SK-N-SH (cell line): ENCODE data around the gene FOXI1. TPM values are rescaled to one million over a fixed set of nuclear protein-coding genes. Genes with fewer than 3 reads are reported as not detected.

Experiments used
- CTCF ChIA-PET: fragments of 300-600, 350-600 bp; formaldehyde crosslinking; extraction: SDS; loops from one replicate; lab custom pipeline; 2021; lab: Yijun Ruan, JAX
- POLR2A ChIA-PET: fragments of 350-600 bp; sonication (Branson Sonifier 250); formaldehyde crosslinking; extraction: SDS; loops from one replicate; lab custom pipeline; 2020; ENCODE audit warnings: antibody characterized with exemption, inconsistent platforms; lab: Yijun Ruan, JAX
- DNase-seq: peaks from one replicate; pipeline ENCODE4 v3.0.0; 2012
- H2AFZ ChIP-seq: fragments of 200-600 bp; sonication (generic); 2 replicates; pipeline ENCODE4 v1.8.1; 2016; ENCODE audit warnings: antibody characterized with exemption, mild to moderate bottlenecking, low read depth
- H3F3A ChIP-seq: fragments of 200-600 bp; sonication (generic); replicated peaks from 2 replicates; pipeline ENCODE3; 2016; ENCODE audit warnings: antibody characterized with exemption, mild to moderate bottlenecking; ENCODE audit not compliant: insufficient read depth
- H3K27ac ChIP-seq, 2 experiments: fragments of 200-500 bp in 1 of 2; fragments of 200-600 bp in 1 of 2; sonication (Bioruptor generic) in 1 of 2; sonication (generic), shearing (Covaris generic) in 1 of 2; 2 replicates each; pipeline versions ENCODE4 v1.5.1 to v1.6.1; 2014 to 2016; ENCODE audit warnings: low read depth in 2 of 2, inconsistent platforms in 1 of 2, low read length in 1 of 2, mild to moderate bottlenecking in 1 of 2, mixed read lengths in 1 of 2
- H3K27me3 ChIP-seq: fragments of 200-600 bp; sonication (generic), shearing (Covaris generic); 2 replicates; pipeline ENCODE4 v1.6.1; 2016; ENCODE audit warnings: mixed run types; ENCODE audit not compliant: insufficient read depth
- H3K36me3 ChIP-seq, 2 experiments: fragments of 200-500 bp in 1 of 2; fragments of 200-600 bp in 1 of 2; sonication (Bioruptor generic) in 1 of 2; sonication (generic) in 1 of 2; replicated peaks in 1 of 2; 2 replicates each; pipeline versions ENCODE3 to v1.5.1; 2014 to 2016; ENCODE audit warnings: low read length in 1 of 2, mild to moderate bottlenecking in 1 of 2; ENCODE audit not compliant: insufficient read depth in 2 of 2, control insufficient read depth in 1 of 2
- H3K4me1 ChIP-seq, 2 experiments: fragments of 200-500 bp in 1 of 2; fragments of 200-600 bp in 1 of 2; sonication (Bioruptor generic) in 1 of 2; sonication (generic), shearing (Covaris generic) in 1 of 2; 2 replicates each; pipeline versions ENCODE4 v1.5.1 to v1.6.1; 2014 to 2016; ENCODE audit warnings: low read depth in 1 of 2, low read length in 1 of 2, mixed run types in 1 of 2; ENCODE audit not compliant: insufficient read depth in 2 of 2, control insufficient read depth in 1 of 2
- H3K4me2 ChIP-seq: fragments of 200-600 bp; sonication (generic), shearing (Covaris generic); 2 replicates; pipeline ENCODE4 v1.6.1; 2017; ENCODE audit warnings: mixed run types
- H3K4me3 ChIP-seq, 2 experiments: fragments of 200-500 bp in 1 of 2; fragments of 200-600 bp in 1 of 2; sonication (Bioruptor generic) in 1 of 2; sonication (generic), shearing (Covaris generic) in 1 of 2; 2 replicates each; pipeline versions ENCODE4 v1.5.1 to v1.8.1; 2014 to 2016; ENCODE audit warnings: low read depth in 2 of 2, inconsistent platforms in 1 of 2, low read length in 1 of 2, mild to moderate bottlenecking in 1 of 2, mixed read lengths in 1 of 2, moderate library complexity in 1 of 2
- H3K79me2 ChIP-seq: fragments of 200-600 bp; sonication (generic); 2 replicates; pipeline ENCODE4 v1.8.1; 2017; ENCODE audit warnings: mild to moderate bottlenecking; ENCODE audit not compliant: insufficient read depth
- H3K9ac ChIP-seq: fragments of 200-600 bp; sonication (generic); 2 replicates; pipeline ENCODE4 v1.6.1; 2017; ENCODE audit warnings: mixed run types
- H3K9me2 ChIP-seq: fragments of 200-600 bp; sonication (generic); 2 replicates; pipeline ENCODE4 v1.6.1; 2017; ENCODE audit warnings: mixed run types
- H3K9me3 ChIP-seq: fragments of 200-600 bp; sonication (generic); 2 replicates; pipeline ENCODE4 v1.6.1; 2017; ENCODE audit warnings: mixed run types, mild to moderate bottlenecking, moderate library complexity
- H4K20me1 ChIP-seq: fragments of 200-600 bp; sonication (generic); 2 replicates; pipeline ENCODE4 v1.6.1; 2017; ENCODE audit warnings: mild to moderate bottlenecking, mixed run types; ENCODE audit not compliant: insufficient read depth
- CHD2 ChIP-seq: fragments of 150-350 bp; IDR thresholded peaks from 2 replicates; pipeline ENCODE4 v1.6.1; 2018; ENCODE audit warnings: low read length; ENCODE audit not compliant: partially characterized antibody
- CTCF ChIP-seq: fragments of 200-600 bp; sonication (generic); IDR thresholded peaks from 2 replicates; pipeline ENCODE4 v1.6.1; 2017; ENCODE audit warnings: antibody characterized with exemption, mild to moderate bottlenecking, moderate library complexity
- ELF1 ChIP-seq: IDR thresholded peaks from 2 replicates; pipeline ENCODE4 v1.4.0; 2012
- EP300 ChIP-seq, 2 experiments: IDR thresholded peaks; 2 replicates each; pipeline versions ENCODE4 v1.4.0 to v1.6.1; 2012; ENCODE audit warnings: borderline replicate concordance in 1 of 2, low read depth in 1 of 2, low read length in 1 of 2
- FOXM1 ChIP-seq: IDR thresholded peaks from 2 replicates; pipeline ENCODE4 v1.4.0; 2012; ENCODE audit warnings: low read depth, mild to moderate bottlenecking
- GATA2 ChIP-seq: sonication (generic); formaldehyde crosslinking; IDR thresholded peaks from 2 replicates; pipeline ENCODE4 v1.5.0; 2020; ENCODE audit warnings: mild to moderate bottlenecking, missing genetic modification reagents
- JUND ChIP-seq: IDR thresholded peaks from 2 replicates; pipeline ENCODE4 v1.4.0; 2012
- MAX ChIP-seq: IDR thresholded peaks from 2 replicates; pipeline ENCODE4 v1.4.0; 2012; ENCODE audit warnings: low read depth
- MEF2A ChIP-seq: IDR thresholded peaks from 2 replicates; pipeline ENCODE4 v1.4.0; 2012; ENCODE audit warnings: low read depth, borderline replicate concordance
- NFIC ChIP-seq: IDR thresholded peaks from 2 replicates; pipeline ENCODE4 v1.4.0; 2012; ENCODE audit warnings: borderline replicate concordance
- PBX3 ChIP-seq: IDR thresholded peaks from 2 replicates; pipeline ENCODE4; 2012
- RFX5 ChIP-seq: IDR thresholded peaks from 2 replicates; pipeline ENCODE4 v1.6.1; 2012; ENCODE audit warnings: mild to moderate bottlenecking, improper control_type of control experiment, low read length
- SIN3A ChIP-seq: IDR thresholded peaks from 2 replicates; pipeline ENCODE4 v1.6.1; 2012; ENCODE audit warnings: low read depth, mild to moderate bottlenecking, low read length, moderate library complexity, borderline replicate concordance
- TAF1 ChIP-seq: IDR thresholded peaks from 2 replicates; pipeline ENCODE4 v1.6.1; 2012; ENCODE audit warnings: low read depth, mild to moderate bottlenecking, low read length, moderate library complexity, borderline replicate concordance
- TCF12 ChIP-seq: IDR thresholded peaks from 2 replicates; pipeline ENCODE4 v1.4.0; 2012
- ZBTB33 ChIP-seq: IDR thresholded peaks from 2 replicates; pipeline ENCODE4 v1.4.0; 2012; ENCODE audit warnings: low read depth, borderline replicate concordance
- WGBS: methylation state at CpG from one replicate; pipeline ENCODE4 v1.1.6; 2017; ENCODE audit warnings: low lambda C conversion rate; 5-methylcytosine and 5-hydroxymethylcytosine counted together
- polyA plus RNA-seq, 3 experiments: library from polyadenylated mRNA; depleted of rRNA; stranded (reverse); fragments of >200 nt; gene quantifications; 2 replicates each; pipeline ENCODE4 v1.2.3, GENCODE V29; 2012

The FOXI1 gene
- polyA plus RNA-seq, 1 of the 3 experiments (the other 2 are of a cell fraction): not detected

- Histone ChIP-seq H3K27ac (no peak overlapping the region), H3K9me3 (no peaks in the 10 kb centered on the region), H3K4me3 (no peak overlapping the region), H3K27me3 (no peaks in the 10 kb centered on the region), H3K4me2 (no peak overlapping the region), H3K9ac (no peak overlapping the region), H4K20me1 (no peaks in the 10 kb centered on the region), H3K9me2 (no peaks in the 10 kb centered on the region), H2AFZ (no peak overlapping the region), H3K79me2 (no peaks in the 10 kb centered on the region), H3F3A (no peaks in the 10 kb centered on the region), H3K36me3 (no peaks in the 10 kb centered on the region), H3K4me1 (no peaks in the 10 kb centered on the region; a peak in 1 of 4 replicates)
- ChIA-PET POLR2A (no interaction called here), CTCF (interaction anchor here (0.6 to 0.9 kb wide), 2 partner anchors 42 to 599 kb away, joined by 3 read pairs; no protein-coding TSS in a partner anchor)
- DNase-seq: no peak
- 59% methylated on average over 9 of the region's 14 CpGs for WGBS
- TF ChIP-seq GATA2: no peak
- no peak for TF ChIP-seq EP300 (IDR thresholded peaks at IDR 0.05; ENCODE audit: borderline replicate concordance in 1 of 2, low read depth in 1 of 2, low read length in 1 of 2)
- no peak for TF ChIP-seq CHD2
- TF ChIP-seq TAF1: no peak
- no peak for TF ChIP-seq TCF12
- no peak for TF ChIP-seq JUND
- no peak for TF ChIP-seq NFIC
- no peak for TF ChIP-seq MAX
- no peak for TF ChIP-seq PBX3
- TF ChIP-seq FOXM1: no peak
- TF ChIP-seq ELF1: no peak
- TF ChIP-seq RFX5: no peak
Observed at GRCh38 chr5:170141636-170142035, 35.9 kb downstream of the FOXI1 start.

GRCh38 chr5:170142196-170142595 lies 36.5 kb downstream of the FOXI1 start:
- 89% methylated on average over 1 of the region's 1 CpG for WGBS

More at GRCh38 chr5:170142196-170142595, 36.5 kb downstream of the FOXI1 start:
- H2AFZ ChIP-seq: no peak overlapping the region
- ChIA-PET CTCF (interaction anchor here (0.6 to 1.4 kb wide), 4 partner anchors 39 to 599 kb away, joined by 3 read pairs; no protein-coding TSS in a partner anchor), POLR2A (no interaction called here)
- H3K4me1 ChIP-seq: no peaks in the 10 kb centered on the region; a peak in 1 of 4 replicates
- TF ChIP-seq ZBTB33 (no peak), CTCF (no peak), SIN3A (no peak), MEF2A (no peak), ELF1 (no peak)
- TF ChIP-seq, all 33 proteins: peak for 0
- no peak overlapping the region for H3K9ac ChIP-seq
- H3K4me2 ChIP-seq: no peak overlapping the region
- no peaks in the 10 kb centered on the region for H3K9me2 ChIP-seq
- H3K36me3 ChIP-seq: no peaks in the 10 kb centered on the region
- no peak overlapping the region for H3K4me3 ChIP-seq
- H3K9me3 ChIP-seq: no peaks in the 10 kb centered on the region
- no peaks in the 10 kb centered on the region for H3F3A ChIP-seq
- no peaks in the 10 kb centered on the region for H3K27me3 ChIP-seq
- DNase-seq: no peak
- H3K79me2 ChIP-seq: no peaks in the 10 kb centered on the region
- H3K27ac ChIP-seq: no peak overlapping the region
- no peaks in the 10 kb centered on the region for H4K20me1 ChIP-seq
